22Rv1 (cell line): Measurements from ENCODE around the gene DMD.

Experiments used
- CTCF ChIP-seq: fragments of 450-650 bp; IDR thresholded peaks from 2 replicates; pipeline ENCODE4 v1.5.1; 2017; ENCODE audit warnings: mild to moderate bottlenecking
- ZFX ChIP-seq: fragments of 450-650 bp; IDR thresholded peaks from 2 replicates; pipeline ENCODE4 v1.6.1; 2017; ENCODE audit warnings: antibody characterized with exemption, borderline replicate concordance

- no peak for TF ChIP-seq CTCF
- TF ChIP-seq ZFX, result no peak
Observed at GRCh38 chrX:33207056-33207455, 4.3 kb downstream of the DMD start.
